Measurements from ENCODE around the gene DNAJC18.

The DNAJC18 gene

DNA sequence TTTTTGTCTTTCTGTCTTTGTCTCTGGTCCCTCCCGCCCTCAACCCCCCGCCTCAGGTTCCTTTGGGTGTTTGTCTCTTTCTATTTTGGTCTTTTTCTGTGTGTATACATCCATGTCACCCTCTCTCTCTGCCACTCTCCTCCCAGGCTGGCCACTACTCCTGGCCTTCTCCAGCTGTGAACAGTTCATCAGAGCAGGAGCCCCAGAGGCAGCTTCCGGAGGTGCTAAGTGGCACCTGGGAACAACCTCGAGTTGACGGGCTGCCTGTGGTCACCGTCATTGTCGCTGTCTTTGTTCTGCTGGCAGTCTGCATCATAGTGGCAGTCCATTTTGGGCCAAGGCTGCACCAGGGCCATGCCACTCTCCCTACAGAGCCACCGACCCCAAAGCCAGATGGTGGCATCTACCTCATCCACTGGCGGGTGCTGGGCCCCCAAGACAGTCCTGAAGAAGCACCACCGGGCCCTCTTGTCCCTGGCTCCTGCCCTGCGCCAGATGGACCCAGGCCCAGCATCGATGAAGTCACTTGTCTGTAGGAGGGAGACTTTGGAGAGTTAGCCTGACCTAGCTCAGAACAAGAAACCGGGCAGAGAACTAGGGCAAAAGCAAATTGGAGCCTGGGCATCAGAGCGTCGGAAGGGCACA, 33.2 kb upstream of the DNAJC18 start:
- TF ChIP-seq CTCF (IDR thresholded peaks at IDR 0.05; ENCODE audit: extremely low read depth, insufficient read depth, missing control alignments), result no peak
- in situ Hi-C loops (cut with MboI; ENCODE audit: low pct_unique_long_range_greater_than_20kb, low sequenced_read_pairs, unreplicated experiment), result no loop called here
- no peak for DNase-seq (ENCODE audit: low spot score)

DNA sequence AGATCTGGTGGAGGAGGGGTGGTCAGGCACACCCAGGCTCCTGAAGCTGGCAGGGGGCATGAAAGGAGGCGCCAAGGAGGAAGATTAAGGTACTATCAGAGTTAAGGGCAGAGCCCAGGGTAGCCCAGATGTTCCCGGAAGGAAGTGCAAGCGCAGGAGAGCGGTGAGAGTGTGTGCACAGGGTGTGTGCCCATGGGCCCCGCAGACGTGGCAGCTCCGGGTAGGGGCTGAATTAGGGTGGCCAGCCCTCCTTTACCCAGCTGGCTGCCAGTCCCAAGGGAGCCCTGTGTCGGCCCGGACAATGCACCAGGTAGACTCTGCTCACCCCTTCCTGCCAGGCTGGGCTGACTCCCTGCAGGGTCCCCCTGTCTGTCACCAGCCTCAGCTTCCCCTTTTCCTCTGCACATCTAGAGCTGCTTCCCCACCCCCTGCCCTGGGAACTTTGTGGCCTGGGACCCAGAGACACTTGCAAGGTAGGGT, 31.5 kb upstream of the DNAJC18 start, which contains the start of gene SMIM33:
TSS of gene SMIM33 (plus strand) at position 184 of the 480 bp plus-strand sequence. CDS start at position 302, 118 bp downstream.
- DNase-seq (ENCODE audit: low spot score), result no peak
- in situ Hi-C loops (cut with MboI; ENCODE audit: low pct_unique_long_range_greater_than_20kb, low sequenced_read_pairs, unreplicated experiment), result no loop called here
- TF ChIP-seq CTCF (IDR thresholded peaks at IDR 0.05; ENCODE audit: extremely low read depth, insufficient read depth, missing control alignments), result no peak

GRCh38 chr5:139468421-139468931, 29.2 kb upstream of the DNAJC18 start:
- in situ Hi-C loops (cut with MboI; ENCODE audit: low pct_unique_long_range_greater_than_20kb, low sequenced_read_pairs, unreplicated experiment), result no loop called here
- no peak for DNase-seq (ENCODE audit: low spot score)
- TF ChIP-seq CTCF (IDR thresholded peaks at IDR 0.05; ENCODE audit: extremely low read depth, insufficient read depth, missing control alignments), result no peak

GRCh38 chr5:139462586-139463276, 23.4 kb upstream of the DNAJC18 start, which contains the start of gene ECSCR:
ECSCR (minus strand) TSS chr5:139462743; CDS start chr5:139462670, 73 bp downstream.
- TF ChIP-seq CTCF (IDR thresholded peaks at IDR 0.05; ENCODE audit: extremely low read depth, insufficient read depth, missing control alignments), result no peak
- no peak for DNase-seq (ENCODE audit: low spot score)
- in situ Hi-C loops (cut with MboI; ENCODE audit: low pct_unique_long_range_greater_than_20kb, low sequenced_read_pairs, unreplicated experiment), result no loop called here

DNA sequence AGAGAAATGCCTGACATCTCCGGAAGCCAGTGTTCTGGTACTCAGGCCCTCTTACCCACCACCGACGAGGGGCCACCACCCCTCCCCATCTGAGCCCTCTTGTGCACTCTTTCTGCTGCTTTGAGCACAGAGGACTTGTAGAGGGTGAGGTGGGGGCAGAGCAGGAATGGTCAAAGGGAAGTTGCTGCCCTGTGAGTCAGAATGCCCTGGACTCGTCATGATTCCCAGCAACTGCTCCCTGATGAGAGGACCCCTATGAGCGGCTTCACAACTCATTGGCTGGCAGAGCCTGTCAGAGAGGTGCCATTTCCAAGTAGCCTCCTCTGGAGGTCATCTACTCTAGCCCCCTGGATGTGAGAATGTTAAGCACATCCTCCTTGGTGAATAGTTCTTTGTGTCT, 22.4 kb upstream of the DNAJC18 start:
- DNase-seq (ENCODE audit: low spot score), result no peak
- in situ Hi-C loops (cut with MboI; ENCODE audit: low pct_unique_long_range_greater_than_20kb, low sequenced_read_pairs, unreplicated experiment), result no loop called here
- TF ChIP-seq CTCF (IDR thresholded peaks at IDR 0.05; ENCODE audit: extremely low read depth, insufficient read depth, missing control alignments), result no peak

DNA sequence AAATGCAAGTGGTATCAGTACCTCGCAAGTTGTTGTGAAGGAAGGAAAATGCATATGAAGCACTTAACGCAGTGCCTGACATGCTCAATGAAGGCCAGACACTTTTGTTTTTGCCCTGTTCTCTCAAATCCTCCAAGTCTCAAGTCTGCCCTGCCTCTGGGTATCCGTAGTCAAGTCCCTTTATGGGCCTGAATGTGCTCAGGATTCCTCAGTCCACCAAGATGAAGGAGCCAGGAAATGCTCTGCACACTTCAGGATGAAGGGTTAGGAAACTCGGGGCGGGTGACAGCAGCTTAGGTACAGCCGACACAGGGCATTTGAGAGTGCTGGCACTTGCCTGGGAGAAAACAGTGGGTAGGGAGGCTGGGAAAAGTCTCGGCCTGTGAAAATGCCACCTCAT, 21.9 kb upstream of the DNAJC18 start:
- no peak for TF ChIP-seq CTCF (IDR thresholded peaks at IDR 0.05; ENCODE audit: extremely low read depth, insufficient read depth, missing control alignments)
- no peak for DNase-seq (ENCODE audit: low spot score)
- in situ Hi-C loops (cut with MboI; ENCODE audit: low pct_unique_long_range_greater_than_20kb, low sequenced_read_pairs, unreplicated experiment), result no loop called here
